Measurements from ENCODE around the gene NUDT3. TPM values are rescaled to one million over a fixed set of nuclear protein-coding genes. Genes with fewer than 3 reads are reported as not detected.

Gene NUDT3
- total and polyA plus RNA-seq, 9 of the 15 experiments (the other 6 are each of a cell fraction or from before 2014, with no cell fraction given): 5.4 to 81.2 (median 56.4) TPM

GRCh38 chr6:34230653-34231371 is 161.7 kb downstream of the NUDT3 start:
- in situ Hi-C loops (cut with MboI) (no loop called here), intact Hi-C loops (cut with micrococcal nuclease) (no loop called here)
- no peak overlapping the region for H3K4me2 ChIP-seq (ENCODE audit: insufficient read depth, low read length)
- peak overlapping the region in 1 of 2 experiments; percentile 68; a peak in 2 of 4 replicates for H3K9ac ChIP-seq (ENCODE audit: insufficient read depth in 1 of 2, low read depth in 2 of 2, low read length in 2 of 2)
- FAIRE-seq: no peak
- H3K27ac ChIP-seq (ENCODE audit: extremely low read depth, low read depth, low read length): 0 out of 3 replicates have a peak overlapping the region, but pooled peaks have one; percentile 33
- TF ChIP-seq CREM (IDR thresholded peaks at IDR 0.05; ENCODE audit: low read depth): no peak
- TF ChIP-seq BCL6 (CRISPR knock-in tag; IDR thresholded peaks at IDR 0.05): no peak
- 0 out of 2 replicates have a peak, but pooled peaks have one; percentile 11 for TF ChIP-seq CBFA2T3 (IDR thresholded peaks at IDR 0.05)
- no peak for TF ChIP-seq MAZ (CRISPR knock-in tag; conservative IDR thresholded peaks at IDR 0.05 in 1 of 2, IDR thresholded peaks at IDR 0.05 in 1 of 2)
- TF ChIP-seq ZNF436 (CRISPR knock-in tag; IDR thresholded peaks at IDR 0.05): no peak
- TF ChIP-seq BCOR (IDR thresholded peaks at IDR 0.05): peak; percentile 52; the same call in 1 of the 2 replicates
- no peak for TF ChIP-seq ARID3B (CRISPR knock-in tag; IDR thresholded peaks at IDR 0.05; ENCODE audit: borderline replicate concordance)
- TF ChIP-seq KDM1A (IDR thresholded peaks at IDR 0.05): peak in 1 of 2 experiments; percentile 11; a peak in 1 of 4 replicates
- no peak for TF ChIP-seq HDAC1 (IDR thresholded peaks at IDR 0.05)
- no peak for TF ChIP-seq CXXC5 (CRISPR knock-in tag; IDR thresholded peaks at IDR 0.05)
- peak; percentile 48; the same call in 1 of the 2 replicates for TF ChIP-seq SPI1 (IDR thresholded peaks at IDR 0.05; ENCODE audit: borderline replicate concordance, low read depth, low read length)
- TF ChIP-seq TCF3 (CRISPR knock-in tag; IDR thresholded peaks at IDR 0.05): 0 out of 2 replicates have a peak, but pooled peaks have one; percentile 9
- TF ChIP-seq RBM25 (IDR thresholded peaks at IDR 0.05; ENCODE audit: low read depth, low read length, severe bottlenecking): peak; percentile 59
- no peak overlapping the region for H3K4me3 ChIP-seq
- H3K27me3 ChIP-seq (ENCODE audit: control insufficient read depth in 2 of 2, insufficient read depth in 2 of 2, low read length in 2 of 2): no peaks in the 10 kb centered on the region
- no peaks in the 10 kb centered on the region for H3K36me3 ChIP-seq (ENCODE audit: control insufficient read depth, insufficient read depth, low read length)
- POLR2A ChIA-PET: interaction anchor here (0.7 to 1.7 kb wide), 2 partner anchors 12 to 13 kb away, joined by 3 to 10 read pairs; no protein-coding TSS in a partner anchor
- DNase-seq (ENCODE audit: extremely low read depth in 1 of 4, low spot score in 3 of 4): no peak
- H2AFZ ChIP-seq (ENCODE audit: low read depth, low read length): no peak overlapping the region
- BruUV-seq (replicated peaks): no TSS peak
- no peaks in the 10 kb centered on the region for H4K20me1 ChIP-seq (replicated peaks; ENCODE audit: control insufficient read depth, insufficient read depth, low read length)
- CTCF ChIA-PET (ENCODE audit: low intra/inter-chr PET ratio): no interaction called here
- no peaks in the 10 kb centered on the region for H3K9me1 ChIP-seq (ENCODE audit: control insufficient read depth, insufficient read depth, low read length)
- WGBS (ENCODE audit: insufficient coverage, low coverage, missing lambda C conversion rate): 63% methylated on average over 5 of the region's 5 CpGs
- no peak for ATAC-seq
- peaks cover 25 to 38% of the 10 kb centered on the region in 2 experiments for H3K4me1 ChIP-seq (replicated peaks in 1 of 2; ENCODE audit: control insufficient read depth in 2 of 2, insufficient read depth in 2 of 2, low read length in 2 of 2)
- H3K79me2 ChIP-seq (ENCODE audit: control insufficient read depth, insufficient read depth, low read length): 0 out of 3 replicates have a peak, but pooled peaks cover under 1% of the 10 kb centered on the region
- H3K9me3 ChIP-seq (replicated peaks; ENCODE audit: control insufficient read depth, insufficient read depth, low read depth, low read length): no peaks in the 10 kb centered on the region
